Measurements from ENCODE around the gene CDKL4.
"Not testable (repeated sequence)": the region's sequence is repeated elsewhere in the genome, so short reads cannot be mapped to it uniquely, and the experiment has no call there.

The CDKL4 gene

DNA sequence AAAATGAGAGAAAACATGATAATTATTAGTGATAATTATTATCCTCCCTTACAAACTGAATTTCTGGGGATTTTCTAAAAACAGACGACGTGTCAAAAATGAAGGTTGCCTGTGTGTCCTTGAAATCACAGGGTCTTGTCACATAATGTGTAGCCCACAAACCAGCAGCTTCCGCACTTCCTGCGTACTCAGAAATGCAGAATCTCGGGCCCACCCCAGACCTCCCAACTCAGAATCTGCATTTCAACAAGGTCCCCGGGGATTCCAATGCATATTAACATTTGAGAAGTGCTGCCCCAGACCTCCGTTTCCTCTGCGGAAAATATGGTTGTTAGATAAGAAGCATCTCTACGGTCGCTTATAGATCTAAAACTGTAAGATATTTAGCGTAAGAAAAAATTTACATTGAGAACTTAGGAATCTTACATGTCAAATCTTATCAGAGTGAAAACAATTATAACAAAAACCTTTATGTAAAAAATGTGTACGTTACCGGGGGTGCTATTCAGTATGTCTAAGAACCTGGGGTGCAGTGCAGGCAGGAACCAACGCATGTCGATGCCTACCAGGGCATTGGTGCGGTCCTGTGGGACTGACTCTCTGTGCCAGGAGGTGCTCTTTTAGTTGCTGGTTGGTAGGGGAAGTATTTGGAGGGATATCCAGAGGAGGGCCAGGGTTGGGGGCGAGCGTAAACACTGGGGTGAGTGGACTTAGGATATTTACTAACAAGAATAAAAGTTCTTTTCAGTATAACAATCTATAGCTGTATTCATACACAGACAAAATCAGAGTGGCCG is 15.2 kb downstream of the CDKL4 start:
- DNase-seq, result peak; percentile 19

DNA sequence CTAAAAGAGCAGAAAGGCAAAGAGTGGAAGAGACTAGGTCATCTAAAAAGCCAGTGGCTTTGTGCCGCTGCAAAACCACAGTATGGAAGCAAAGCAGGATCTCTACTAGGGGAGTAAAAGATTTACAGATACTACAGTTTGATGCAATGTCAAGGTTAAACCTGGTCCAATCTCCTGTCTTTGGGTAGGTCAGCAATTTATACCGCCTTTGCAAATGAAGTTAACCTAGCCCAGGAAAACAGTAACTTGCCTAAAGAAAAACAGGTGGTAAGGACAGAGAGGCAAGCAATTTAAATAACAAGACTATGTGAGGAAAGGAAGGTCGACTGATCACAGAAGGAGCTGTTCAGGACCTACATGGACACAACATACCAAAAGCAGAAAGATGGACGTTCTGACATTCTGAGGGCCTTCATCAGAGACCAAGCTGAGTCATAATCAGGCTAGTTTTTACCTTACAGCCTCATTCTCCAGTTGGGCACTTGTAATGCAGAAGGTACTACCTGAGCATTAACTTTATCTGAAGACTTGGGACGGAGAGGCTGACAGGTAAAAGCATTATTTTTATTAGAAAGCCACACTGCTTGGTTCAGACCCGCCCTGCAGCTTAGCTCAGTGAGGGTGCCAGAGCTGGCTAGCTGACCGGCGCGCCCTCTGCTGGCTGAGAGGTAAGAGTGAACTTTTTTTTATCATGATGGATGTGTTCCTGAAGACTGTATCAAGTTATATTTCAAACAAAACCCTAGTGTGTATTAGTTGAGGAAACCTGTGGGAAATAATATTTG is 15.9 kb downstream of the CDKL4 start:
- DNase-seq, result peak; percentile 80

DNA sequence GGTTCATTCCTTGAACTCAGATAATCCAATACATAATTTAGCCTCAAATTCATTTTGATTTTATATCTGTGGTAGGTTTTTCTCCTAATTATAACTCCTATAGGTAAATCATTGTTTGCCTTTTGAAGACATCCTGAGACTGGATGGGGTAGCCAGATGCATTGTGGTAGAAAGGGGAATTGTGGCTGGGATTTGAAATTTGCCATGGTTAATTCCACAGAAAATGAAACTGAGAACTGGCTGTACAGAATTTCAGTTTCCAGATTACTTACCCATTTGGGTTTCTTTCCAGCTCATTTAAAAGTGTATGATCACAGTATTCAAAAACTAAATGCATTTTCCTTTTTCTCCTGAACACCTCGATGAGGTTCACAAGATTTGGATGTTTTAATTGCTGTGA is 18.2 kb downstream of the CDKL4 start:
- no peak for DNase-seq

DNA sequence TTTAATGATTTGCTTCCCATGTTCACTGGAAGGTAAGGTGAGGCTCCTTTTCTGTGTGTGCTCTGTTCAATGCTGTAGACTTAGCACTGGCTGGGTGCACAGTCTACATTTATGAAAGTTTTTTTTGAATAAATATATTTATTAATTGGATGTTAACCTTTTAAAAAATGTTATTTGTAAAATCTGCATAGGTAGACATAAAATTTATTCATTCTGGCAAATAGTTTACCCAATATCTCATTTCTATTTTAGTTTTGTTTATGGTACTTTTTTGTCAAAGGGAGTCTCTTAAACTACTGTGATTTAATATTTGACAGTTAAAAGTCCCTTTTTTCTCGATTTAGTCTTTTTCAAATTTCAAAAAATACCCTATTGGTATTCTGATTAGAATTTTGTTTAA is 19.9 kb downstream of the CDKL4 start:
- no peak for DNase-seq

DNA sequence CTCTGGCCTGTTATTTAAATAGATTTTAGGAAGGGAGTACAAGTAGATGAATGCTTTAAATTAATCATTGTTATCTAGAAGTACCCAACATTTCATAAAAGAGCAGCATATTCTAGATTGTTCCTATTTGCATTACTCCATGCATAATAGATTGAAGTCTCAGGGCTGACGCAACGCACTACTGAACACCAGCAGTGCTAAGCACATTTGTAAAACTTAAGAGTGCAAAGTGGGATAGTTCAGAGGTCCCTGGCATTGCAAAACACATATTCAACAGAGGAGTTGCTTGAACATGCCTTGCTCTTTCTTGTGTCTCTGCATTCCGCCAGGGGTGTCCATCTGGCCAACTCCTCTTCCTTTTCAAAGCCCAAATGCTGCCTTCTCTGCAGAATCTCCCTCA is 22.3 kb downstream of the CDKL4 start:
- no peak for DNase-seq

DNA sequence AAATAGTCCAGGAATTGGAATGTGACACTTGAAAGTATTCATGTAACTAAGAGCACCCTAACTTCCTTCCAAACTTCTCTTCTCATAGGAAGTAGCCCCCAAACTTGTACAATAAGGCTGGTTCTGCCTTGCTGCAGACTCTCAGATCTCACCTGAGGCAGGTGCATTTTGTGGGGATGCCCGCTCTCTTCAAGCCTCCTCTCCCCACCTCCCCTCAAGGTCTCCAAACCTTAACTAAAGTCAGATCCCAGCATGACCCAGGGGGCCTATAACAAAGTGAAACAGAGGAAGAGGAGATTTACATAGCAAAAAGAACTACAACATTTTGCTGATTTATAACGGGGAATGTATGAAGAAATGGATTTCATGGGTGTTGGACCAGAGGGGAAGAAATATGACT is 23.6 kb downstream of the CDKL4 start:
- no peak for DNase-seq

DNA sequence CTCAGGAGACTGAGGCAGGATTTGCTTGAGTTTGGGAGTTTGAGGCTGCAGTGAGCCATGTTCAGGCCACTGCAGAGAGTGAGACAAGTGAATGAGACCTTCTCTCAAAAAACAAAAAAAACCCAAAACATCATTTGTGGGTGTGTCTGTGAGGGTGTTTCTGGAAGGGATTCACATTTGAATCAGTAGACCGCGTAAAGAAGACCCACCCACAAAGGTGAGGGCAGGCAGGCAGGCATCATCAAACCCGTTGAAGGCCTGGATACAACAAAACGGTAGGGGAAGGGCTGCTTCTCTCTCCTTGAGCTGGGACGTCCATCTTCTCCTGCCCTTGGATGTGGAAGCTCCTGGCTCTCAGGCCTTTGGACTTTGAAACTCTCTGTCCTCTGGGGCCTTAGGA is 25.4 kb downstream of the CDKL4 start:
- DNase-seq, result no peak

DNA sequence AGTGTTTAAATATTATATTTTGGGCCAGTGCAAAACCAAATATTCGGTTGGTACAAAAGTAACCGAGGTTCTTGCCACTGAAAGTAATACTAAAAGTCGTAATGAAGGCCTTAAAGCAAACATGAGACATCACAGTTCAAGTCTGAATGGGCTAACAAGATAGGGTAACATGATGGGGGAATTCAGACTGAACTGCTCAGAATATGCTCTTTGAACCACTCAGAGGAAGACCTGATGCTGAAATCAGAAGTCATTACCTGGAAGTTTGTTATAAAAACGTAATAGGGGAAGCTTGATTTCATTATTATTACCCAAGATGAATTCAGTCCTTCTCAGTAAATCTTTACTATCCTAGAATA is 26.6 kb downstream of the CDKL4 start:
- no peak for DNase-seq

DNA sequence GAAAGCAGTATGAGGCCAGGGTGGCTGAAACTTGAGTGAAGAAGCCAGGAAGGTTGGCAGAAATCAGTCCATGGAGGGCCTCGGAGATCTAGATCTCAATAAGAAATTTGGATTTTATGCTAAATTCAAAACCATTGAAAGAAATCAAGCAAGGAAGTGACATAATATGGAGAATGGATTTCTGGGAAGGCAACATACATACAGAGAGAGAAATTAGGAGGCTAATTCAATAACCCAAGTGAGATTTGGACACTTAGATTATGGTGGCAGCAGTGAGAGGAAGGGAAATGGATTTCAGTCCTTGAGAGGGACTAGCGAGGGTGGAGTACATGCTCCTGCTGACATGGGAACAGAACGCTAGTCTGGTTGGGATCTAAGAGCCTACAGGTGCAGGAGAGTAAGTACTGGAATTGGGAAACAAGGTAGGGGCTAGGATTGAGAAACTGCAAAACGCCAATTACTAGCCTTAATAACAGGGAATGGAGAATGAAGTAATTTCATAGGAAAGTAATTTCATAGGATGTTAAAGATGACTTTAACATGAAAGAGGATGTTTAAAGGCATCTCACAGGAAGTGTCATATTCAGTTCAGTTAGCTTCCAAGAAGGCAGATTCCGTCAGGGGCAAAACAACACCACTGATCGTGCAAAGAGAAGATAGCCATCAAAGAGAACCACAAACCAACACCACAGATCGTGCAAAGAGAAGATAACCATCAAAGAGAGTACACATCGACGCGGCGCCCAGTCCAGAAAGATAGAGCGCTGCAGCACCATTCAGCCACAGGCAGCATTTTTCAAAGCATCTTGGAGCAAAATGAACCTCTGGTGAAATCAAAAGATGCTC is 27.2 kb downstream of the CDKL4 start:
- DNase-seq, result peak; percentile 77

DNA sequence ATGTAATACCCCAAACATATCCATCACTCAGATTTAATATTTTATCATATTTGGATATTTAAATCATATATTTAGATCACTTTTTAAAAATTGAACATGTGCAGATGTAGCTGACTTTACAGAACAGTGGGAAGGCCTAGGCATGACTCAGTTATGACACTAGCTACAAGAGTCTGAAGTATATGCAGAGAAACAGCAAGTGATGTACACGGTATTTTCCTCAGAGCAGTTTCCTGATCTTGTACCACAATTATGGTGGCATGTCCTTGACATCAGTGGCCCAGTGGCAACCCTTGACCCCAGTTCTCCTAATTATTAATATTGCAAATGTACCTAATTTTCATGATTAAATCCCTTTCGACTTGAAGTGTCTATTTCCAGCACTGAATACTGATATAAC is 28.2 kb downstream of the CDKL4 start:
- no peak for DNase-seq

DNA sequence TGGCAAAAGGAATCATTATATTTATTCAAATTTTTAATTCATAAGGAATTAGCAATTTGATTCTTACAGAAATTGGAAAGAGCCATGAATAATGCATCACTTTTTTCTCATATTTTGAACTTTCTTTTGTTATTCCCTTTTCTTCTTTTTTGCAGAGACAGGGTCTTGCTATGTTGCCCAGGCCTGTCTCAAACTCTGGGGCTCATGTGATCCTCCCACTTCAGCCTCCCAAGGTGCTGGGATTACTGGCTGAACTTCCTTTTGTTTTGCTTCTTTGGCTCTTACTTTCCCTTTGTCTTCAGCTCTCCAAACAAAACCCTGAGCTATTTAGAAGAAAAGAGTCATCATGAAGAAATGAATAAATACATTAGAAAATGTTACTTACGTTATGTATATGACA is 30.8 kb downstream of the CDKL4 start:
- no peak for DNase-seq

DNA sequence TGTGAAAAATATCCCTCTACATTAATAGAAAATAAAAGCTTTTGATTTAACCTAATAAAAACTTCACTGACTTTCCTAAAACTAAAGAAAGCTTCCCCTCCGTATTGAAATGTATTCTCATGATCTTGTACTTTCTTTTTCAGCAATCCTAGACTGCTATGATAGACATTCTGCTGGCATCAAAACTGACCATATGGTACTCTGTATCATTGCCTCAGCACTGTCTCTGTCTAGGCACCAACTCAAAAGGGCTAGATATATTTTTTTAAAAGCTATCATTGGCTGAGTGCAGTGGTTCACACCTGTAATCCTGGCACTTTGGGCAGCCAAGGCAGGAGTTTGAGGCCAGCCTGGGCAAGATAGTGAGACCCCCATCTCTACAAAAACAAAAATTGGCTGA is 32.9 kb downstream of the CDKL4 start:
- no peak for DNase-seq

DNA sequence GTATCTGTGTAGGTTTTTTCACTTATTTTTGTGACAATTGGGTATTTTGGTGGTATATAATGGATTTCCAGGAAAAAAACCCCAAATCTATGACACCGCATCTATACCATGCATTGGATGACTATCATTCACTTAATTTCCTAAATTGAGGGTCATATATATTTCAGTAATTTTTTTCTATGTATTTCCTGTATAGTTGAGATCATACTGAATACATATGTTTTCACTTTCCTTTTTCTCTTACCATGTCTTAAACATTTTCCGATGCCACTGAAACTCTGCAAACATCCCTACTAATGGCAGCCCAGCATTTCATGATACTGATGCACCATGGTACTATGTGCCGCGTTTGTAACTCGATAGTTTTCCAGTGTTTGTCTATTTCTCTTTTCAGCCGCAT is 40.4 kb downstream of the CDKL4 start:
- DNase-seq, result no peak

DNA sequence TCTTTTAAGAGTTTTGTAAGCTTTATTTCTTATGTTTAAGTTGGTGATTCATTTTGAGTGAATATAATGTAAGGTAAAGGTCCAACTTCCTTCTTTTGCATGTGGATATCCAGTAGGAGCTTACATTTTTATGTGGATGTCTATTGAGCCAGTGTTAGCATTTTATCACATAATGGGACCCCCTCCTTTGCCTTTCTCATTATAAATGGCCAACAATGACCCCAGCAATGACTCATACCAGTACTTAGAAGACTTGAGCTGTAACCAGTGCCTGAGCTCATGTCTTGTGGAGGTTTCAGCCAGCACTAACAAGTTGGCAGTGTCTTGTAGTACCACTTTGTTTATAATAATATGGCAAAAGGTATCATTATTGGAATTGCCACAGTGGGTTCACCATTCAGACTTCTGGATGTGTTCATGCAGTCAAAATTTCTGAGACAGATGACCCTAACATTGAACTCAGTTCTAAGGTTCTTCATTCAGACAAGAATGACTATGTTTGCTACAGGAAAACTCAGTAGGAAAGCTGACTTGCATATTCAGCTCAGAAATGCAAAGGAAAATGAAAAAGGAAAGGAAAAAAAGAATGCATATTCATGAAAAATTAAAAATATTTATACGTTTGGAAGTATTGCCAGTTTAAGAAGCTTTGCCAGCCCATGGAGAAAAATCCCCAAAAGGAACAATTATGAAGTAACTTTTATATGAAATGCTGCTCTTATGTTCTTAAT is 41.0 kb downstream of the CDKL4 start:
- no peak for DNase-seq

DNA sequence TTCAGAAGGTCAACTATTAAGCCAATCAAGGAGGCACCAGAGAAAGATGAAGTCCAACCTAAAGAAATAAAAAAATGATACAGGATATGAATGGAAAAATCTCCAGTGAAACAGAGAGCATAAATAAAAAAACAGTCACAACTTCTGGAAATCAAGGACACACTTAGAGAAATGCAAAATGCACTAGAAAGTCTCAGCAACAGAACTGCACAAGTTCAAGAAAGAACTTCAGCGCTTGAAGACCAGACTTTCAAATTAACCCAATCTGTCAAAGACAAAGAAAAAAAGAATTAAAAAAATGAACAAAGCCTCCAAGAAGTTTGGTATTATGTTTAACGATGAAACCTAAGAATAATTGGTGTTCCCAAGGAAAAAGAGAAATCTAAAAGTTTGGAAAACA is 46.8 kb downstream of the CDKL4 start:
- DNase-seq, result not testable (repeated sequence)

DNA sequence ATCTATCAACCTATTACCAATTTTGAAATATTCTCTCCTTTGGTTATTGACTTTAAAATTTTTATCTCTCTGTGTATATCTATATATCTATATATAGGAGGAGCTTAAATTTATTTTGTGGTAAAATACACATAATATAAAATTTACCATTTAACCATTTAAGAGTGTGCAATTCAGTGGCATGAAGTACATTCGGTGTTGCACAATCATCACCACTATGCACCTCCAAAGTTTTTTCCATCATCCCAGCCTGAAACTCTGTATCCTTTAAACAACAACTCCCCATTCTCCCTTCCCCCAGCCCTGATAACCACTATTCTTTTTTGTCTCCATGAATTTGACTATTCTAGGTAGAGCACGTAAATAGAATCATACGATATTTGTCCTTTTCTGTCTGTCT is 49.1 kb downstream of the CDKL4 start:
- DNase-seq, result no peak

DNA sequence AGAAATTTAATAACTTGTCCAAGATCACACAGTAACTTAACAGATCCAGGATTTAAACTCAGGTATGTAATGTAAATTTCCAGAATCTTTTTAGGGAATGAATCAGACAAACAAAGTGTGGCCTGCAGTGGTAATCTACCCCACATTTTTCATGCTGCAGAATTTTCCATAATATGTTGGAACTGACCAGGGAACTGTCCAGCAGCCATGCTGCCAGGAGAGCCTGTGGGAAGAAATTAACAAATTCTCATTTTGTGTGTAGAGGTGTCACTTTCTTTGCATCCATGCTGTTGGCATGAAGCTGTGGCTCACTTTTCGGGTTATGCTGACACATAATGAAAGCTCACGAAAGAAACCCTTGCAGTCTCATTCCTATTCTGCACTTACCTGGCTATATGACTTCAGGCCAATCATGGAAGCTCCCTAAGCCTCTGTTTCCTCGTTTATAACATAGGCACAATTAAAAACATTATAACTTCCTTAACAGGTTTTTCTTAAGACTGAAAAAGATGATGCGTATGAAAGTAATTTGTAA is 54.7 kb downstream of the CDKL4 start:
- DNase-seq, result no peak

DNA sequence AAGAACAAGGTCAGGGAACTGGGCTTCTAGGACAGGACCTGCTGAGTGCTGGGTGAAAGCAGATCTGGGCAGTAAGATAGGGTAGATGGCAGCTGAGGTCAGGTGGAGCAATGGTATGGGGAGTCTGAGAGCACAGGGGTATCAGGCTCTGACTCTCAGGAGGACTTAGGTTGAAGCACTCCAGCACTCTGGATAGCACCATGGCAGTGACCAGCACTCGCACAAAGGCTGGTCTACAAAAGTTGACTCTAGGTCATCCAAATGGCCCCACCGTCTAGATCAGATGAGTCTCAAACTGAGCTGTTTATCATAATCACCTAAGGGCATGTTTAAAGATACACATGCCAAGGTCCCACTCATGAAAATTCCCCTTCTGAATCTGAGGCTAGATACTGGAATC is 60.1 kb downstream of the CDKL4 start:
- no peak for DNase-seq

DNA sequence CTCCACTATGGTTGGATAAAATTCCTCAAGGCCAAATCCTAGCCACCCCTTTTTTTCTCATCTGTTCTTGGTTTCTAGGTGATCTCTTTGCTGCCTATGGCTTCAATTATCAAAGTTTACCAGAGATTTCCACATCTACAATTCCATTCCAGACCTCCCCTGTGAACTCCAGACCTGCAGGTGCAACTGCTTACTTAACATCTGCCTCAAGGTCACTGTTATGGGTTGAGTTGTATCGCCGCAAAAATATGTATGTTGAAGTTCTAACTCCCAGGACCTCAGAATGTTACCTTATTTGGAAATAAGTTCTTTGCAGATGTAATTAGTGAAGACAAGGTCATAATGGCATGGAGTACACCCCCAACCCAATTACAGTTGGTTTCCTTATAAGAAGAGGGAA is 62.5 kb downstream of the CDKL4 start:
- DNase-seq, result no peak

DNA sequence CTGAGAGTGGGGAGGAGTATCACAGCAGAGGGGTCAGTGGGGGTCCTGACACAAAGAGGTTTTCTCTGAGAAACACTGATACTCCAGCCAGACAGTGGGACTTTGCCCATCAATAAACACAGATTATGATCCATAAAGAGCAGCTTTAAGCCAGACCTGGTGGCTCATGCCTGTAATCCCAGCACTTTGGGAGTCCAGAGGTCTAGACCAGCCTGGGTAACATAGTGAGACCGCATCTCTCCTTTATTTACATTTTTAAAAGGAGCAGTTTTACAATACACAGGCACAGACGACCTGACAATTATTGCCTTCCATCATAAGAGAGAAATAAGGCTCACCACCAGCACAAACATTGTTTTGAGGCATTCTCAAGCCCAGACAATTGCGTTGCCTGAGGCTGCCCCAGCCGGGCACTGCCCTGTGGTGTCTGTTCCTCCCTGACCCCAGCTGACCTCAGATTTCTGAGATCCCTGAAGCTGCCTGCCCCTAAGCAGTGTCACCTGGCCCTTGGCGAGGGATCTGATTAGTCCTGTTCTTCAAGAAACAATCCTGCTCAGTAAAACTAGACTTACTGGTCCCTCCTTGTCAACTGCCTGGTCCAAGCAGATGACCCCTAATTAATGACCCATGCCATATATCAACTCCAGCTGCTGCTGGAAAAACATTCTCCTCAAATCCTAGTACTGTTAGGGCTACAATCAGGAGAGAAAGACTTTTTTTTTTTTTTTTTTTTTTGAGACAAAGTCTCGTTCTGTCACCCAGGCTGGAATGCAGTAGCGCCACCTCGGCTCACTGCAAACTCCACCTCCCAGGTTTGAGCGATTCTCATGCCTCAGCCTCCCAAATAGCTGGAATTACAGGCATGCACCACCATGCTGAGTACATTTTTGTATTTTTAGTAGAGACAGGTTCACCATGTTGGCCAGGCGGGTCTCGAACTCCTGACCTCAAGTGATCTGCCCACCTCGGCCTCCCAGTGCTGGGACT is 63.5 kb downstream of the CDKL4 start:
- no peak for DNase-seq

DNA sequence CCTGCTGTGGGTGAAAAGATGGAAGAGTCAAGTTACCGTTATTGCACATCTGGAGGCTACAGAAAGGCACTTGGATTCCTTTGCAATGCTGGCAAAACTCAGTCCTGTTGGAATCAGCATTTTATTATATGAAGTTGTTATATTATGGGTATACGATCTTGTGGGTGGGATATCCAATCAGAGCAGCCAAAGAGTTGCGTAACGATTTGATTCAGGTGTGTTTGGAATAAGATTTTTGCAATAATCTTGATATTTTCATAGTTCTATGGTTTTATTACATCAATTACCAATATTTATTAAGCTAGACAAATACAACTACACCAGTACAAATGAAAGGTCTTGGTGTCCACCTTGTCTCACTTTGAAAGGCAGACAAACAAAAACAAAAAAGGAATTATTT is 65.0 kb downstream of the CDKL4 start:
- DNase-seq, result no peak

Measured in activated effector memory CD4-positive, alpha-beta T cell treated with Interleukin-2 at 50 U/mL for 16 hours (primary cell).